ENCODE data around the gene GUCY2F.

The GUCY2F gene

GRCh38 chrX:109382332-109382731 lies 99.6 kb downstream of the GUCY2F start:
- TF ChIP-seq, protein P1, sequence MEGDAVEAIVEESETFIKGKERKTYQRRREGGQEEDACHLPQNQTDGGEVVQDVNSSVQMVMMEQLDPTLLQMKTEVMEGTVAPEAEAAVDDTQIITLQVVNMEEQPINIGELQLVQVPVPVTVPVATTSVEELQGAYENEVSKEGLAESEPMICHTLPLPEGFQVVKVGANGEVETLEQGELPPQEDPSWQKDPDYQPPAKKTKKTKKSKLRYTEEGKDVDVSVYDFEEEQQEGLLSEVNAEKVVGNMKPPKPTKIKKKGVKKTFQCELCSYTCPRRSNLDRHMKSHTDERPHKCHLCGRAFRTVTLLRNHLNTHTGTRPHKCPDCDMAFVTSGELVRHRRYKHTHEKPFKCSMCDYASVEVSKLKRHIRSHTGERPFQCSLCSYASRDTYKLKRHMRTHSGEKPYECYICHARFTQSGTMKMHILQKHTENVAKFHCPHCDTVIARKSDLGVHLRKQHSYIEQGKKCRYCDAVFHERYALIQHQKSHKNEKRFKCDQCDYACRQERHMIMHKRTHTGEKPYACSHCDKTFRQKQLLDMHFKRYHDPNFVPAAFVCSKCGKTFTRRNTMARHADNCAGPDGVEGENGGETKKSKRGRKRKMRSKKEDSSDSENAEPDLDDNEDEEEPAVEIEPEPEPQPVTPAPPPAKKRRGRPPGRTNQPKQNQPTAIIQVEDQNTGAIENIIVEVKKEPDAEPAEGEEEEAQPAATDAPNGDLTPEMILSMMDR (IDR thresholded peaks at IDR 0.05; ENCODE audit: low read length, missing control alignments), result no peak
- DNase-seq (ENCODE audit: low read depth), result no peak
- H3K4me3 ChIP-seq (replicated peaks; ENCODE audit: low read depth, low read length), result no peak overlapping the region

GRCh38 chrX:109378281-109378680 lies 103.6 kb downstream of the GUCY2F start:
- TF ChIP-seq, protein P1 (IDR thresholded peaks at IDR 0.05; ENCODE audit: low read length, missing control alignments), result no peak
- DNase-seq (ENCODE audit: low read depth), result peak; percentile 0
- H3K4me3 ChIP-seq (replicated peaks; ENCODE audit: low read depth, low read length), result no peak overlapping the region

DNA sequence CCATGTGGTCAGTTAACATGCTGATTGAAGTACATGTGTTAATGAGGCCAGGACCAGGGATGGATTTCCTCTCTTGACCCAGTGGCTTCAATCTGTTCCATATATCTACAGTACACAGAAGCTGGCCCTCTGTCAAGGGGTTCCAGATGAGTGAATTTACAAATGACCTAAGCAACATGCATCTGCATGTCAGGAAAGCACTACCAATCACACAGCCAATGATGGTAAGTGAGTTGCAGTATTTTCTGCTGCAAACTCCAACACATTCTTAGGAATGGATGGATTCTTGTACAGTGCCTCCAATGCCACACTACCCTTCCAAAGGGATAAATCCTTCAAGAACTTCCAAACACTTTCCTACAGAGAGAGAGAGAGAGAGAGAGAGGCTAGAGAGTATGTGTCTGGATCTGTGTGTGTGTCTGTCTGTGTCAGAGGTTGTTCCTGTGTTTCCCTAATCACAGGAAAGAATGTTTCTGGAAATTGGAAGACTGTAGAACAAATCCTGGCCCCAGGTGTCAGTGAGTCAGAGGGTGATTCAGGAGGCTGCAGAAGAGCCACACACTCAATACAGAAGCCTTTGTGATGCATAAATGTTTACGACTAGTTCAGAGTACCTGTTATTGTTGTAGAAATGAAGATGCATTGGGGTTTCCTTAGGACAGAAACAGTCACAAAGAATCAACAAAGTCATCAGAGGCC lies 107.5 kb downstream of the GUCY2F start:
- peak; percentile 4 for DNase-seq (ENCODE audit: low read depth)
- TF ChIP-seq, protein P1 (IDR thresholded peaks at IDR 0.05; ENCODE audit: low read length, missing control alignments), result no peak
- no peak overlapping the region for H3K4me3 ChIP-seq (replicated peaks; ENCODE audit: low read depth, low read length)

DNA sequence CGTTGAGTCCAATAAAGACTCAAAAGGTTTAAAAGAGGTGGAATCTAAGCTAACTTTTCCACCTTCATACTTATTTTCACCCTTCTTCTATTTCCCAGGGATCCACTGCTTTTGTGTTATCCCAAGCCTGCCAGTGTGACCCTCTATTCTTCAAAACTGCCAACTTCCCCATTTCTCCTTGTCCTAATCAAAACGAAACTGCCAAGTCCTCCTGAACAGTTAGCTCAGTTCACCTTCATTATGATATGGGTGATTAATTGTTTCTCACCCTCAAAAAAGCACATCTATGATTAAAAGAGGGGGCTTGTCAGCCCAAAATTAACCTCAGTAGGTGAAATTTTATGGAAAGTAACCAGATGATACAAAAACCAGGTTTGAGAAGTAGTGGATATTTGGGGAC lies 108.4 kb downstream of the GUCY2F start:
- TF ChIP-seq, protein P1 (IDR thresholded peaks at IDR 0.05; ENCODE audit: low read length, missing control alignments), result no peak
- H3K4me3 ChIP-seq (replicated peaks; ENCODE audit: low read depth, low read length), result no peak overlapping the region
- no peak for DNase-seq (ENCODE audit: low read depth)

DNA sequence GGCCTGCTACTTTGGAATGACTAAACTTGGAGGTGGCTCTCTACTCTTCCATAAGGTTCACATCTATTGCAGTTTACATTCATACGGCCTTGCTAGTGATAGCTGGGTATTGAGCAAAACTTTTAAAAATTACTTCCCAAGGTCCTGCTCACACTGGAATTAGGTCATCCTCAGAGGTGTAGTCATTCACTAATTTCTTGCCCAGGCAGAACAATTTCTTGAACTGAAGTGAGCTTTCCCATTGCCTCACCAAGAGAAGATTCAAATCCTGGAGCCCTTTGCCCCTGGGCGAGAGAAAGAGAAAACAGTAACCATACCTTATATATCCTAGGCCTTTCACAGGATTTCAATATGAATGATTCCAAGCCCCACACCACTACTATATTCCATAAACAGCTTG lies 109.2 kb downstream of the GUCY2F start:
- DNase-seq (ENCODE audit: low read depth), result no peak
- no peak overlapping the region for H3K4me3 ChIP-seq (replicated peaks; ENCODE audit: low read depth, low read length)
- TF ChIP-seq, protein P1 (IDR thresholded peaks at IDR 0.05; ENCODE audit: low read length, missing control alignments), result no peak

DNA sequence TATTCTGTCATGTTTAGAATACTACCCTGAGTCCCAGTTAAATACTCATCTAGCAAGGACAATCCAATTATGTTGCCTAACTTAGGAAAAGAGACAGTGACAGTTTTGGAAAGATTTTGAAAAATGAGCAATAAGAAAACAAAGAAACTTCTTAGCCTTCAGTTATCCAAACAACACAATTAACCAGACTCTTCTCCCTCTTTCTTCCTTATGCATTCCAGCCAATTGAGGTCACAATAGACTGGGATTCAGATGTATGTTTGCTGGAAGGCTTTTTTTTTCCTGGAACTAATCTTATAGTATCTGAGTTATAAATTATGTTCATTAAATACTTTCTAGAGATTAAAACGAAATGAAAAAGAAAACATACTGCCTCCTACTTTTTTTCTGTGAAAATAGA lies 109.6 kb downstream of the GUCY2F start:
- H3K4me3 ChIP-seq (replicated peaks; ENCODE audit: low read depth, low read length), result no peak overlapping the region
- no peak for DNase-seq (ENCODE audit: low read depth)
- TF ChIP-seq, protein P1 (IDR thresholded peaks at IDR 0.05; ENCODE audit: low read length, missing control alignments), result no peak

GRCh38 chrX:109362101-109362500 lies 119.8 kb downstream of the GUCY2F start:
- TF ChIP-seq, protein P1 (IDR thresholded peaks at IDR 0.05; ENCODE audit: low read length, missing control alignments), result no peak
- H3K4me3 ChIP-seq (replicated peaks; ENCODE audit: low read depth, low read length), result no peak overlapping the region
- DNase-seq (ENCODE audit: low read depth), result no peak

Data from fibroblast of pulmonary artery (primary cell).